Peyer's patch (tissue), 4 donors: Measurements from ENCODE around the gene RNF130. TPM values are rescaled to one million over a fixed set of nuclear protein-coding genes. Genes with fewer than 3 reads are reported as not detected.

Experiments used
- DNase-seq, 3 donors: peaks; one replicate each; pipeline ENCODE4 v3.0.0-alpha.2; 2017 to 2019
- H3K27ac ChIP-seq, 4 donors: fragments of 200-600 bp; sonication (generic); one replicate each; pipeline ENCODE4 v1.5.1; 2016 to 2019
- H3K27me3 ChIP-seq, 2 donors: fragments of 200-600 bp; sonication (generic); one replicate each; pipeline ENCODE4 v1.5.1; 2019
- H3K36me3 ChIP-seq, 3 donors: fragments of 200-600 bp; sonication (generic); one replicate each; pipeline ENCODE4 v1.5.1; 2016 to 2019
- H3K4me1 ChIP-seq, 4 donors: fragments of 200-600 bp; sonication (generic); one replicate each; pipeline ENCODE4 v1.5.1; 2016 to 2019
- H3K4me3 ChIP-seq, 4 donors: fragments of 200-600 bp; sonication (generic); 1 replicate in 3 of 4; 2 replicates in 1 of 4; pipeline ENCODE4 v1.5.1; 2016 to 2019; ENCODE audit warnings: mild to moderate bottlenecking in 1 of 4
- H3K9me3 ChIP-seq, 4 donors: fragments of 200-600 bp; sonication (generic); one replicate each; pipeline ENCODE4 v1.5.1; 2016 to 2019; ENCODE audit warnings: mild to moderate bottlenecking in 1 of 4
- CTCF ChIP-seq, 6 experiments: fragments of 450-650 bp in 4 of 6; fragments of 200-600 bp in 2 of 6; sonication (generic) in 1 of 6; IDR thresholded peaks; one replicate each; pipeline ENCODE4 v1.5.1; 2017 to 2019; ENCODE audit warnings: antibody characterized with exemption in 6 of 6, mild to moderate bottlenecking in 3 of 6, moderate library complexity in 1 of 6
- POLR2A ChIP-seq, 2 donors: fragments of 450-650 bp; IDR thresholded peaks; one replicate each; pipeline ENCODE4 v1.5.1; 2017; ENCODE audit warnings: antibody characterized with exemption in 2 of 2, mild to moderate bottlenecking in 2 of 2, moderate library complexity in 2 of 2
- small RNA-seq, 2 donors: library from RNA; depleted of rRNA; stranded (forward); fragments of <200 nt; gene quantifications; one replicate each; pipeline ENCODE3, GENCODE V24; 2016
- total RNA-seq, 4 donors: library from RNA; depleted of rRNA; stranded (reverse); fragments of >200 nt; gene quantifications; one replicate each; pipeline ENCODE4 v1.1.0, GENCODE V29; 2016

The RNF130 gene
- total RNA-seq, 4 donors from 2014 or later: 29.7 to 54.5 (median 33.6) TPM

GRCh38 chr5:179906795-179907555 lies 164.6 kb downstream of the RNF130 start:
- DNase-seq: peak; percentile 22 to 65 (median 56)
- H3K4me1 ChIP-seq: peaks cover 0 to 18% (median 4%) of the 10 kb centered on the region in 4 donors
- no peaks in the 10 kb centered on the region for H3K27me3 ChIP-seq
- peak overlapping the region; percentile 54 to 89 (median 73) for H3K27ac ChIP-seq
- H3K36me3 ChIP-seq: peaks cover 0 to 25% (median 0%) of the 10 kb centered on the region in 3 donors
- H3K9me3 ChIP-seq: no peaks in the 10 kb centered on the region
- TF ChIP-seq POLR2A (IDR thresholded peaks at IDR 0.05) (no peak), CTCF (IDR thresholded peaks at IDR 0.05) (no peak)
- peak overlapping the region; percentile 56 to 83 (median 76) for H3K4me3 ChIP-seq

GRCh38 chr5:179906294-179906794 lies 165.2 kb downstream of the RNF130 start:
- DNase-seq: no peak
- Histone ChIP-seq H3K27ac (peak overlapping the region in 2 of 4 donors; percentile 72 to 74), H3K27me3 (no peaks in the 10 kb centered on the region), H3K9me3 (no peaks in the 10 kb centered on the region), H3K36me3 (peaks cover 0 to 26% (median 0%) of the 10 kb centered on the region in 3 donors), H3K4me3 (peak overlapping the region in 3 of 4 donors; percentile 70 to 83 (median 82)), H3K4me1 (peaks cover 0 to 18% (median 4%) of the 10 kb centered on the region in 4 donors)
- TF ChIP-seq CTCF (IDR thresholded peaks at IDR 0.05): no peak
- TF ChIP-seq POLR2A (IDR thresholded peaks at IDR 0.05): no peak

GRCh38 chr5:179905161-179905560 lies 166.4 kb downstream of the RNF130 start:
- no peak overlapping the region for H3K4me3 ChIP-seq
- no peaks in the 10 kb centered on the region for H3K27me3 ChIP-seq

More at GRCh38 chr5:179905161-179905560, 166.4 kb downstream of the RNF130 start:
- TF ChIP-seq POLR2A (IDR thresholded peaks at IDR 0.05): no peak
- no peak for TF ChIP-seq CTCF (IDR thresholded peaks at IDR 0.05)
- H3K27ac ChIP-seq: no peak overlapping the region
- H3K36me3 ChIP-seq: peaks cover 0 to 28% (median 0%) of the 10 kb centered on the region in 3 donors
- H3K4me1 ChIP-seq: peaks cover 0 to 18% (median 4%) of the 10 kb centered on the region in 4 donors
- no peak for DNase-seq
- H3K9me3 ChIP-seq: no peaks in the 10 kb centered on the region

Small RNAs within 50 kb of the gene (small RNA-seq; reads per million reads assigned to genes)
- gene MIR340: 11.5 to 67.4 reads per million in 2 donors

Other genes with a start within 250 kb of the RNF130 start
- 100 to 1,000 TPM in 1 of 4 donors, 10 to 100 TPM in 3; 21.5 to 120 (median 68.3) TPM for gene MRNIP, start 212.9 kb downstream of the RNF130 start, total RNA-seq
- 100 to 1,000 TPM in 3 of 4 donors, 10 to 100 TPM in 1; 89.7 to 281 (median 186) TPM for gene TBC1D9B, start 163.9 kb downstream of the RNF130 start, total RNA-seq
- 1 to 10 TPM in 1 of 4 donors, not detected in 3; 1.7 TPM for gene RASGEF1C, start 137.5 kb upstream of the RNF130 start, total RNA-seq
- 10 to 100 TPM; 25.1 to 31.3 (median 28.8) TPM for gene MAPK9, start 220.3 kb upstream of the RNF130 start, total RNA-seq